B cell (primary cell): Measurements from ENCODE around the gene KATNIP. TPM values are rescaled to one million over a fixed set of nuclear protein-coding genes. Genes with fewer than 3 reads are reported as not detected.

Source experiments
- ATAC-seq: fragments of 200-7000 bp; cut with Tn5 transposase; one replicate; pipeline ENCODE4 v1.10.0; 2021; ENCODE audit warnings: low read depth, mild to moderate bottlenecking, moderate number of reproducible peaks, moderate library complexity
- CTCF ChIA-PET: fragments of 350-600 bp; sonication (Branson Sonifier 250); formaldehyde crosslinking; loops from one replicate; lab custom pipeline; 2021; ENCODE audit warnings: antibody characterized with exemption, inconsistent platforms; lab: Charles Lee
- POLR2A ChIA-PET: fragments of 350-600 bp; sonication (Branson Sonifier 250); formaldehyde crosslinking; loops from one replicate; lab custom pipeline; 2021; ENCODE audit warnings: antibody characterized with exemption; lab: Charles Lee
- DNase-seq: peaks from one replicate; pipeline ENCODE4 v3.0.0; 2013
- H2AFZ ChIP-seq: 2 replicates; pipeline ENCODE4 v1.6.1; 2012; ENCODE audit warnings: mild to moderate bottlenecking, low read depth, low read length; ENCODE audit not compliant: insufficient read depth, poor library complexity, severe bottlenecking
- H3K27ac ChIP-seq, 2 donors: 1 replicate in 1 of 2; 2 replicates in 1 of 2; pipeline ENCODE4 v1.5.1; 2012 to 2013; ENCODE audit warnings: low read length in 2 of 2, mild to moderate bottlenecking in 2 of 2, moderate library complexity in 1 of 2
- H3K27me3 ChIP-seq, 4 experiments: fragments of 200-600 bp in 1 of 4; sonication (generic) in 1 of 4; replicated peaks in 1 of 4; 1 replicate in 2 of 4; 2 replicates in 2 of 4; pipeline versions ENCODE4 v1.6.1 to v1.7.0; 2013 to 2016; ENCODE audit warnings: low read length in 3 of 4, mild to moderate bottlenecking in 2 of 4, mixed read lengths in 1 of 4, moderate library complexity in 1 of 4; ENCODE audit not compliant: insufficient read depth in 4 of 4, control insufficient read depth in 3 of 4; ENCODE audit errors: control extremely low read depth in 1 of 4
- H3K36me3 ChIP-seq, 2 experiments: replicated peaks in 1 of 2; 1 replicate in 1 of 2; 2 replicates in 1 of 2; pipeline versions ENCODE4 v1.6.1 to v1.7.1; 2013; ENCODE audit warnings: low read length in 1 of 2; ENCODE audit not compliant: insufficient read depth in 2 of 2, control insufficient read depth in 1 of 2; ENCODE audit errors: control extremely low read depth in 1 of 2, extremely low read depth in 1 of 2
- H3K4me1 ChIP-seq, 2 donors: fragments of 200-600 bp in 1 of 2; sonication (generic) in 1 of 2; 1 replicate in 1 of 2; 2 replicates in 1 of 2; pipeline versions ENCODE4 v1.5.1 to v1.6.1; 2013 to 2017; ENCODE audit warnings: low read length in 2 of 2; ENCODE audit not compliant: control insufficient read depth in 2 of 2, insufficient read depth in 2 of 2
- H3K4me2 ChIP-seq: replicated peaks from 2 replicates; pipeline ENCODE3; 2012; ENCODE audit warnings: mild to moderate bottlenecking, low read depth, low read length; ENCODE audit not compliant: poor library complexity, severe bottlenecking
- H3K4me3 ChIP-seq, 5 experiments: fragments of 200-600 bp in 1 of 5; sonication (generic) in 1 of 5; 1 replicate in 3 of 5; 2 replicates in 2 of 5; pipeline versions ENCODE4 v1.5.1 to v1.7.0; 2011 to 2016; ENCODE audit warnings: low read length in 4 of 5, mild to moderate bottlenecking in 4 of 5, low read depth in 2 of 5, control low read depth in 1 of 5, moderate library complexity in 1 of 5; ENCODE audit not compliant: insufficient read depth in 1 of 5; ENCODE audit errors: control extremely low read depth in 1 of 5, extremely low read depth in 1 of 5
- H3K79me2 ChIP-seq: fragments of 200-600 bp; sonication (generic); one replicate; pipeline ENCODE4 v1.6.0; 2016; ENCODE audit warnings: low read length; ENCODE audit not compliant: control insufficient read depth, insufficient read depth
- H3K9ac ChIP-seq: fragments of 200-600 bp; sonication (generic); 2 replicates; pipeline ENCODE4 v1.6.1; 2017; ENCODE audit warnings: mild to moderate bottlenecking, low read length, moderate library complexity
- H3K9me3 ChIP-seq, 3 donors: one replicate each; pipeline versions ENCODE4 v1.6.1 to v1.7.1; 2013; ENCODE audit warnings: low read length in 2 of 3; ENCODE audit not compliant: control insufficient read depth in 2 of 3, insufficient read depth in 1 of 3; ENCODE audit errors: control extremely low read depth in 1 of 3
- H4K20me1 ChIP-seq: 2 replicates; pipeline ENCODE4 v1.6.0; 2012; ENCODE audit warnings: mild to moderate bottlenecking, low read length; ENCODE audit not compliant: insufficient read depth, control insufficient read depth, poor library complexity, severe bottlenecking
- H3K27ac Mint-ChIP-seq: one replicate; pipeline ENCODE4 v1.8.0; 2021; ENCODE audit warnings: mixed read lengths
- H3K27me3 Mint-ChIP-seq: one replicate; pipeline ENCODE4 v1.8.0; 2021; ENCODE audit warnings: mixed read lengths
- H3K4me1 Mint-ChIP-seq: one replicate; pipeline ENCODE4 v1.8.0; 2021; ENCODE audit warnings: mixed read lengths
- H3K4me3 Mint-ChIP-seq: one replicate; pipeline ENCODE4 v1.8.0; 2021; ENCODE audit warnings: mixed read lengths
- H3K9me3 Mint-ChIP-seq: one replicate; pipeline ENCODE4 v1.8.0; 2022; ENCODE audit warnings: mixed read lengths; ENCODE audit not compliant: insufficient read depth
- EZH2 ChIP-seq: IDR thresholded peaks from 2 replicates; pipeline ENCODE4 v1.6.1; 2012; ENCODE audit warnings: borderline replicate concordance, low read depth, mild to moderate bottlenecking, moderate library complexity, low read length; ENCODE audit not compliant: insufficient read depth, poor library complexity, severe bottlenecking
- WGBS: methylation state at CpG from one replicate; pipeline ENCODE4 v1.1.5; 2013; ENCODE audit warnings: missing lambda C conversion rate; ENCODE audit not compliant: insufficient coverage; 5-methylcytosine and 5-hydroxymethylcytosine counted together
- intact Hi-C: fragments of 100-400 bp; cut with micrococcal nuclease; formaldehyde crosslinking; loops from one replicate; pipeline ENCODE4 v1.10.0; 2022
- polyA plus RNA-seq: library from polyadenylated mRNA; depleted of rRNA; stranded (reverse); fragments of >200 nt; gene quantifications from 2 replicates; pipeline ENCODE4 v1.2.3, GENCODE V29; 2012
- total RNA-seq, 2 donors: library from RNA; stranded (reverse); fragments of 120-200 nt in 1 of 2; gene quantifications; 1 replicate in 1 of 2; 2 replicates in 1 of 2; pipeline versions ENCODE4 v1.2.3 to v1.2.4, GENCODE V29; 2013 to 2022
- TF ChIP-seq, protein P1 (sequence below): fragments of 200-600 bp; IDR thresholded peaks from one replicate; pipeline ENCODE4 v1.8.0; 2022; ENCODE audit warnings: antibody characterized with exemption, mild to moderate bottlenecking

The KATNIP gene
- total and polyA plus RNA-seq, 2 donors (not counting 1 experiment from before 2014, with no cell fraction given) = 21.2 to 49.9 TPM

DNA sequence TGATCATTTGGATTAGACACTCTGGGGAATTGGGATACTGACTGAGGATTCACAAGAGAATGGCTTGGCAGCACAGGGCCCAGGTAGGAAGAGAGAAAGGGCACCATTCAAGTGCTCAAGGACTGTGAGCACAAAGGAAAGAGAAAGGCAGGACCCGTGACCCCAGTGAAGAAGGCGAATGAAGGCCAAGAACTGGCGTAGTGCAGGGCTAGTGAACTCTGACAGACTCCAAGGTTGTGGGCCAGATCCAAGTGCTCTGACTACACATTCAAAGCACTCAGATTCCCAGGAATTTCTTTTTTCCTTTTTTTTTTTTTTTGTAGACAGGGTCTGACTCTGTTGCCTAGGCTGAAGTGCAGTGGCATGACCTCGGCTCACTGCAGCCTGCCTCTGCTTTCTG, 5.3 kb upstream of the KATNIP start:
- Histone ChIP-seq H4K20me1 (no peaks in the 10 kb centered on the region), H3K79me2 (peaks cover 45% of the 10 kb centered on the region), H3K4me2 (no peak overlapping the region), H3K27me3 (no peaks in the 10 kb centered on the region), H3K9me3 (no peaks in the 10 kb centered on the region), H3K4me1 (peaks cover 7 to 12% of the 10 kb centered on the region in 2 donors), H3K4me3 (no peak overlapping the region), H3K27ac (no peak overlapping the region), H3K36me3 (peaks cover 1 to 54% of the 10 kb centered on the region in 2 experiments), H2AFZ (no peak overlapping the region), H3K9ac (no peak overlapping the region)
- ATAC-seq (no peak), DNase-seq (no peak)
- intact Hi-C loops = no loop called here
- Mint-ChIP-seq H3K27ac (no peak overlapping the region), H3K27me3 (no peaks in the 10 kb centered on the region), H3K4me1 (peaks cover 18% of the 10 kb centered on the region), H3K9me3 (no peaks in the 10 kb centered on the region), H3K4me3 (no peak overlapping the region)
- WGBS = 91% methylated on average over 4 of the region's 4 CpGs
- ChIA-PET CTCF (no interaction called here), POLR2A (no interaction called here)
- no peak for TF ChIP-seq EZH2
- TF ChIP-seq, protein P1, sequence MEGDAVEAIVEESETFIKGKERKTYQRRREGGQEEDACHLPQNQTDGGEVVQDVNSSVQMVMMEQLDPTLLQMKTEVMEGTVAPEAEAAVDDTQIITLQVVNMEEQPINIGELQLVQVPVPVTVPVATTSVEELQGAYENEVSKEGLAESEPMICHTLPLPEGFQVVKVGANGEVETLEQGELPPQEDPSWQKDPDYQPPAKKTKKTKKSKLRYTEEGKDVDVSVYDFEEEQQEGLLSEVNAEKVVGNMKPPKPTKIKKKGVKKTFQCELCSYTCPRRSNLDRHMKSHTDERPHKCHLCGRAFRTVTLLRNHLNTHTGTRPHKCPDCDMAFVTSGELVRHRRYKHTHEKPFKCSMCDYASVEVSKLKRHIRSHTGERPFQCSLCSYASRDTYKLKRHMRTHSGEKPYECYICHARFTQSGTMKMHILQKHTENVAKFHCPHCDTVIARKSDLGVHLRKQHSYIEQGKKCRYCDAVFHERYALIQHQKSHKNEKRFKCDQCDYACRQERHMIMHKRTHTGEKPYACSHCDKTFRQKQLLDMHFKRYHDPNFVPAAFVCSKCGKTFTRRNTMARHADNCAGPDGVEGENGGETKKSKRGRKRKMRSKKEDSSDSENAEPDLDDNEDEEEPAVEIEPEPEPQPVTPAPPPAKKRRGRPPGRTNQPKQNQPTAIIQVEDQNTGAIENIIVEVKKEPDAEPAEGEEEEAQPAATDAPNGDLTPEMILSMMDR = no peak

DNA sequence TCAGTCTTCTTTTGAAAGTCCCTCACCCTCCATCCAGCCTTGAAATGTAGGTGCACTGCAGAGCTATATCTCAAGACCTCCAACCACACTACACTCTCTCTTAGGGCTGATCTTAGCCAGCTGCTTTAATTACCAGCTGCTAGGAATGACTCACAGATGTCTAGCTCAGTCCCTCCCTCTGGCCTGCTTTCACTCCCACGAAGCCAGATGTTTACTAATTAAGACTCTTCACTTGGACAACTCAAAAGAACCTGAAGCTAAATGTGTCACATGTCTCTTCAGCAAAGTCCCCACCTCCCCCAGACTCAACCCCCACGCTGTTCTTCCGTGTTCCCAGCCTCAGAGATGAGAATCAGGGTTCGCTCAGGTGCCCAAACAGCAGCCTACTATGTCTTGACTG, 2.8 kb upstream of the KATNIP start:
- ATAC-seq (no peak), DNase-seq (no peak)
- Histone ChIP-seq H3K79me2 (peaks cover 44% of the 10 kb centered on the region), H3K4me1 (peaks cover 13 to 22% of the 10 kb centered on the region in 2 donors), H4K20me1 (no peaks in the 10 kb centered on the region), H3K27me3 (no peaks in the 10 kb centered on the region), H3K27ac (no peak overlapping the region), H3K4me3 (no peak overlapping the region), H3K9me3 (no peaks in the 10 kb centered on the region), H3K9ac (no peak overlapping the region), H2AFZ (no peak overlapping the region), H3K4me2 (no peak overlapping the region), H3K36me3 (peaks cover 0 to 33% of the 10 kb centered on the region in 2 experiments)
- intact Hi-C loops = no loop called here
- ChIA-PET CTCF (no interaction called here), POLR2A (no interaction called here)
- Mint-ChIP-seq H3K4me3 (peak overlapping the region; percentile 12), H3K27ac (no peak overlapping the region), H3K4me1 (peaks cover 33% of the 10 kb centered on the region), H3K27me3 (no peaks in the 10 kb centered on the region), H3K9me3 (no peaks in the 10 kb centered on the region)
- TF ChIP-seq, protein P1 = no peak
- no peak for TF ChIP-seq EZH2
- 85% methylated on average over 4 of the region's 4 CpGs for WGBS
